MM.1S (cell line): ENCODE results near the gene FAM149B1.

Experiments used
- EZH2 ChIP-seq: fragments of 300-600 bp; sonication (generic); optimal IDR thresholded peaks from 2 replicates; pipeline ENCODE3; 2017; ENCODE audit warnings: low read depth, mild to moderate bottlenecking, antibody characterized with exemption, low read length, mixed read lengths
- TF ChIP-seq, protein P1 (sequence below): fragments of 300-600 bp; sonication (generic); IDR thresholded peaks from 2 replicates; pipeline ENCODE4 v1.5.1; 2016; ENCODE audit warnings: antibody characterized with exemption, low read length, mixed read lengths

DNA sequence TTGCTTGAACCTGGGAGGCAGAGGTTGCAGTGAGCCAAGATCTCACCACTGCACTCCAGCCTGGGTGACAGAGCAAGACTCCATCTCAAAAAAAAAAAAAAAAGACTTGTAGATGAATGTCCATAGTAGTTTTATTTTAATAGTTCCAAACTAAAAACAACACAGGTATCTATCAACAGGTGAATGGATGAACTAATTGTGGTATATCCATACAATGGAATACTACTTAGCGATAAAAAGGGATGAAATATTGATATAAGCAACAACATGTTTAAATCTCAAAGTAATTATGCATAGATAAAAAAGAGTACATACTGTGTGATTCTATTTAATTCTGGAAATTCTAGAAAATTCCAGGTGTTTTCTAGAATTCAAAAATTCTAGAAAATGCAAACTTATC is 122.0 kb downstream of the FAM149B1 start:
- no peak for TF ChIP-seq EZH2
- TF ChIP-seq, protein P1, sequence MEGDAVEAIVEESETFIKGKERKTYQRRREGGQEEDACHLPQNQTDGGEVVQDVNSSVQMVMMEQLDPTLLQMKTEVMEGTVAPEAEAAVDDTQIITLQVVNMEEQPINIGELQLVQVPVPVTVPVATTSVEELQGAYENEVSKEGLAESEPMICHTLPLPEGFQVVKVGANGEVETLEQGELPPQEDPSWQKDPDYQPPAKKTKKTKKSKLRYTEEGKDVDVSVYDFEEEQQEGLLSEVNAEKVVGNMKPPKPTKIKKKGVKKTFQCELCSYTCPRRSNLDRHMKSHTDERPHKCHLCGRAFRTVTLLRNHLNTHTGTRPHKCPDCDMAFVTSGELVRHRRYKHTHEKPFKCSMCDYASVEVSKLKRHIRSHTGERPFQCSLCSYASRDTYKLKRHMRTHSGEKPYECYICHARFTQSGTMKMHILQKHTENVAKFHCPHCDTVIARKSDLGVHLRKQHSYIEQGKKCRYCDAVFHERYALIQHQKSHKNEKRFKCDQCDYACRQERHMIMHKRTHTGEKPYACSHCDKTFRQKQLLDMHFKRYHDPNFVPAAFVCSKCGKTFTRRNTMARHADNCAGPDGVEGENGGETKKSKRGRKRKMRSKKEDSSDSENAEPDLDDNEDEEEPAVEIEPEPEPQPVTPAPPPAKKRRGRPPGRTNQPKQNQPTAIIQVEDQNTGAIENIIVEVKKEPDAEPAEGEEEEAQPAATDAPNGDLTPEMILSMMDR = no peak
